Measurements from ENCODE around the gene DCHS1. TPM values are rescaled to one million over a fixed set of nuclear protein-coding genes. Genes with fewer than 3 reads are reported as not detected.

Gene DCHS1
- total and polyA plus RNA-seq, 9 of the 15 experiments (the other 6 are each of a cell fraction or from before 2014, with no cell fraction given) = 0.04 to 0.49 (median 0.14) TPM; not detected in 2

GRCh38 chr11:6606471-6607189 is 49.0 kb downstream of the DCHS1 start (continued):
- no peak for TF ChIP-seq ELK1 (CRISPR knock-in tag; IDR thresholded peaks at IDR 0.05)
- no peak for TF ChIP-seq NR1H2 (CRISPR knock-in tag; IDR thresholded peaks at IDR 0.05)
- no peak for TF ChIP-seq ZMIZ1 (IDR thresholded peaks at IDR 0.05; ENCODE audit: low read depth in 2 of 2, low read length in 2 of 2)
- no peak for TF ChIP-seq NR2F6 (CRISPR knock-in tag; IDR thresholded peaks at IDR 0.05)
- TF ChIP-seq ZNF318 (IDR thresholded peaks at IDR 0.05; ENCODE audit: borderline replicate concordance in 1 of 2, low read depth in 1 of 2) = no peak
- TF ChIP-seq, protein P1, sequence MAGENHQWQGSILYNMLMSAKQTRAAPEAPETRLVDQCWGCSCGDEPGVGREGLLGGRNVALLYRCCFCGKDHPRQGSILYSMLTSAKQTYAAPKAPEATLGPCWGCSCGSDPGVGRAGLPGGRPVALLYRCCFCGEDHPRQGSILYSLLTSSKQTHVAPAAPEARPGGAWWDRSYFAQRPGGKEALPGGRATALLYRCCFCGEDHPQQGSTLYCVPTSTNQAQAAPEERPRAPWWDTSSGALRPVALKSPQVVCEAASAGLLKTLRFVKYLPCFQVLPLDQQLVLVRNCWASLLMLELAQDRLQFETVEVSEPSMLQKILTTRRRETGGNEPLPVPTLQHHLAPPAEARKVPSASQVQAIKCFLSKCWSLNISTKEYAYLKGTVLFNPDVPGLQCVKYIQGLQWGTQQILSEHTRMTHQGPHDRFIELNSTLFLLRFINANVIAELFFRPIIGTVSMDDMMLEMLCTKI (IDR thresholded peaks at IDR 0.05; ENCODE audit: partially characterized antibody) = no peak
- TF ChIP-seq ATF7 (IDR thresholded peaks at IDR 0.05) = peak; percentile 97
- TF ChIP-seq, protein P2, sequence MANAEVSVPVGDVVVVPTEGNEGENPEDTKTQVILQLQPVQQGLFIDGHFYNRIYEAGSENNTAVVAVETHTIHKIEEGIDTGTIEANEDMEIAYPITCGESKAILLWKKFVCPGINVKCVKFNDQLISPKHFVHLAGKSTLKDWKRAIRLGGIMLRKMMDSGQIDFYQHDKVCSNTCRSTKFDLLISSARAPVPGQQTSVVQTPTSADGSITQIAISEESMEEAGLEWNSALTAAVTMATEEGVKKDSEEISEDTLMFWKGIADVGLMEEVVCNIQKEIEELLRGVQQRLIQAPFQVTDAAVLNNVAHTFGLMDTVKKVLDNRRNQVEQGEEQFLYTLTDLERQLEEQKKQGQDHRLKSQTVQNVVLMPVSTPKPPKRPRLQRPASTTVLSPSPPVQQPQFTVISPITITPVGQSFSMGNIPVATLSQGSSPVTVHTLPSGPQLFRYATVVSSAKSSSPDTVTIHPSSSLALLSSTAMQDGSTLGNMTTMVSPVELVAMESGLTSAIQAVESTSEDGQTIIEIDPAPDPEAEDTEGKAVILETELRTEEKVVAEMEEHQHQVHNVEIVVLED (CRISPR knock-in tag; IDR thresholded peaks at IDR 0.05) = no peak
- TF ChIP-seq ZEB2 (IDR thresholded peaks at IDR 0.05) = no peak

Data from K562 (cell line).